NK-92 (cell line): ENCODE data around the gene ACOX3.
"Not testable (repeated sequence)": the region's sequence is repeated elsewhere in the genome, so short reads cannot be mapped to it uniquely, and the experiment has no call there.

Source experiments
- DNase-seq: peaks from one replicate; lab custom pipeline; 2025; ENCODE audit not compliant: unreplicated experiment; lab: John Stamatoyannopoulos, UW

The ACOX3 gene

GRCh38 chr4:8342651-8343261, 97.8 kb downstream of the ACOX3 start:
- DNase-seq, result no peak

- no peak for DNase-seq
Observed at GRCh38 chr4:8341691-8342090, 98.8 kb downstream of the ACOX3 start.

- not testable (repeated sequence) for DNase-seq
Observed at GRCh38 chr4:8341281-8341680, 99.2 kb downstream of the ACOX3 start.

GRCh38 chr4:8340781-8341241, 99.7 kb downstream of the ACOX3 start:
- DNase-seq, result no peak

GRCh38 chr4:8338351-8338961, 102.1 kb downstream of the ACOX3 start:
- DNase-seq, result no peak

GRCh38 chr4:8336412-8337075, 104.0 kb downstream of the ACOX3 start:
- no peak for DNase-seq

GRCh38 chr4:8335848-8336247, 104.7 kb downstream of the ACOX3 start:
- DNase-seq, result no peak

- no peak for DNase-seq
Observed at GRCh38 chr4:8334786-8335460, 105.6 kb downstream of the ACOX3 start.

- no peak for DNase-seq
Observed at GRCh38 chr4:8333726-8334460, 106.6 kb downstream of the ACOX3 start.

GRCh38 chr4:8332891-8333331, 107.6 kb downstream of the ACOX3 start:
- no peak for DNase-seq

- DNase-seq, result no peak
Observed at GRCh38 chr4:8332038-8332857, 108.3 kb downstream of the ACOX3 start.

GRCh38 chr4:8331575-8331955, 109.0 kb downstream of the ACOX3 start:
- no peak for DNase-seq

- no peak for DNase-seq
Observed at GRCh38 chr4:8330821-8331574, 109.5 kb downstream of the ACOX3 start.

GRCh38 chr4:8329859-8330761, 110.4 kb downstream of the ACOX3 start:
- DNase-seq, result no peak

- no peak for DNase-seq
Observed at GRCh38 chr4:8329560-8329858, 111.0 kb downstream of the ACOX3 start.

GRCh38 chr4:8328866-8329559, 111.5 kb downstream of the ACOX3 start:
- no peak for DNase-seq

GRCh38 chr4:8328456-8328855, 112.1 kb downstream of the ACOX3 start:
- no peak for DNase-seq

GRCh38 chr4:8326206-8326605, 114.3 kb downstream of the ACOX3 start:
- DNase-seq, result no peak
